Ishikawa (cell line): ENCODE measurements around the gene ZFR2.

Experiments used
- CEBPB ChIP-seq: IDR thresholded peaks from 2 replicates; pipeline ENCODE4 v1.6.1; 2012
- CREB1 ChIP-seq: IDR thresholded peaks from 2 replicates; pipeline ENCODE4 v1.6.1; 2012; ENCODE audit warnings: low read depth
- EGR1 ChIP-seq: IDR thresholded peaks from 2 replicates; pipeline ENCODE4 v1.6.1; 2012
- EP300 ChIP-seq: IDR thresholded peaks from 2 replicates; pipeline ENCODE4 v1.6.1; 2012; ENCODE audit warnings: borderline replicate concordance
- FOXM1 ChIP-seq: IDR thresholded peaks from 2 replicates; pipeline ENCODE4 v1.6.1; 2012; ENCODE audit warnings: low read depth, borderline replicate concordance
- MAX ChIP-seq: IDR thresholded peaks from 2 replicates; pipeline ENCODE4 v1.6.1; 2012
- NFIC ChIP-seq: IDR thresholded peaks from 2 replicates; pipeline ENCODE4 v1.6.1; 2012
- RAD21 ChIP-seq: IDR thresholded peaks from 2 replicates; pipeline ENCODE4 v1.6.1; 2012; ENCODE audit warnings: low read depth
- REST ChIP-seq: IDR thresholded peaks from 2 replicates; pipeline ENCODE4 v1.6.1; 2012; ENCODE audit warnings: low read depth, mild to moderate bottlenecking
- TAF1 ChIP-seq: IDR thresholded peaks from 2 replicates; pipeline ENCODE4 v1.6.1; 2012; ENCODE audit warnings: low read depth, mild to moderate bottlenecking
- TCF12 ChIP-seq: IDR thresholded peaks from 2 replicates; pipeline ENCODE4 v1.6.1; 2012; ENCODE audit warnings: low read depth
- TEAD4 ChIP-seq: IDR thresholded peaks from 2 replicates; pipeline ENCODE4 v1.6.1; 2012
- USF1 ChIP-seq: IDR thresholded peaks from 2 replicates; pipeline ENCODE4 v1.6.1; 2012
- YY1 ChIP-seq: IDR thresholded peaks from 2 replicates; pipeline ENCODE4 v1.6.1; 2012; ENCODE audit warnings: low read depth
- ZBTB7A ChIP-seq: IDR thresholded peaks from 2 replicates; pipeline ENCODE4 v1.6.1; 2012; ENCODE audit warnings: low read depth

The ZFR2 gene

GRCh38 chr19:3796358-3796757, 72.5 kb downstream of the ZFR2 start:
- TF ChIP-seq RAD21: no peak
- no peak for TF ChIP-seq YY1
- no peak for TF ChIP-seq NFIC
- no peak for TF ChIP-seq FOXM1
- TF ChIP-seq EGR1: no peak
- TF ChIP-seq TAF1: no peak
- TF ChIP-seq MAX: no peak
- TF ChIP-seq REST: no peak
- TF ChIP-seq USF1: no peak
- no peak for TF ChIP-seq ZBTB7A
- no peak for TF ChIP-seq CEBPB
- TF ChIP-seq TCF12: no peak
- TF ChIP-seq CREB1: no peak
- TF ChIP-seq EP300: no peak
- no peak for TF ChIP-seq TEAD4

- TF ChIP-seq TEAD4 (no peak), RAD21 (no peak), USF1 (no peak), TCF12 (no peak)
These were observed 75.0 kb downstream of the ZFR2 start for GRCh38 chr19:3793799-3794198.

GRCh38 chr19:3792114-3792513, 76.7 kb downstream of the ZFR2 start:
- TF ChIP-seq MAX (no peak), TEAD4 (no peak), REST (no peak), EP300 (no peak), CEBPB (no peak), ZBTB7A (no peak), NFIC (no peak), YY1 (no peak), TCF12 (no peak), USF1 (no peak), TAF1 (no peak), RAD21 (no peak), EGR1 (no peak), FOXM1 (no peak), CREB1 (no peak)

GRCh38 chr19:3790941-3791340, 77.9 kb downstream of the ZFR2 start:
- TF ChIP-seq TEAD4 (no peak), CEBPB (no peak), RAD21 (no peak), FOXM1 (no peak), USF1 (no peak), YY1 (no peak), NFIC (no peak), ZBTB7A (no peak)

GRCh38 chr19:3790209-3790734, 78.6 kb downstream of the ZFR2 start:
- TF ChIP-seq FOXM1: no peak
- TF ChIP-seq NFIC: no peak
- TF ChIP-seq REST: no peak
- no peak for TF ChIP-seq TCF12
- TF ChIP-seq TAF1: no peak
- no peak for TF ChIP-seq CEBPB
- TF ChIP-seq CREB1: no peak
- no peak for TF ChIP-seq EP300
- no peak for TF ChIP-seq TEAD4
- TF ChIP-seq EGR1: no peak
